ENCODE data around the gene ADCY2. TPM values are rescaled to one million over a fixed set of nuclear protein-coding genes. Genes with fewer than 3 reads are reported as not detected.

ADCY2 gene
- total RNA-seq, 1 donor from 2014 or later, result 18.4 TPM

DNA sequence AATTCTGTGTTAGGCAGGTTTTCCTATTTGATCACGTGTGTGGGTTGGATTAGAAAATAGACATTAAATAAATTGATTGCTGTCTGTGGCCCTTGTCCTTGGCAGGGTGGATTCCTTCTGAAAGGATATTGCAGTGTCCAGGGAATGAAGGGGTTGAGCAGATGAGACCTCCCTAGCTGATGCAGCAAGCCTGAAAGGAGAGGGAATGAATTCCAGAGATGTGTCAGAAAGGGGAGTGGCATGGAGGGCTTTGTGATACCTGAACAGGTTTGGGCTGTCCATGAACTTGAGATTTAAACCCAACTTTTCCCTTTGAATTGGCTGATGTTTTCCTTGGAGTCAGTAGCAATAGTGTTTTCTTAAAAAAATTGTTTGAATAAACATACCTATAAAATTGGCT lies 66.8 kb downstream of the ADCY2 start:
- no peak for TF ChIP-seq POLR2A (IDR thresholded peaks at IDR 0.05)
- no peak for TF ChIP-seq POLR2AphosphoS5 (IDR thresholded peaks at IDR 0.05; ENCODE audit: insufficient read depth in 1 of 2, low read depth in 1 of 2)
- TF ChIP-seq, protein P1, sequence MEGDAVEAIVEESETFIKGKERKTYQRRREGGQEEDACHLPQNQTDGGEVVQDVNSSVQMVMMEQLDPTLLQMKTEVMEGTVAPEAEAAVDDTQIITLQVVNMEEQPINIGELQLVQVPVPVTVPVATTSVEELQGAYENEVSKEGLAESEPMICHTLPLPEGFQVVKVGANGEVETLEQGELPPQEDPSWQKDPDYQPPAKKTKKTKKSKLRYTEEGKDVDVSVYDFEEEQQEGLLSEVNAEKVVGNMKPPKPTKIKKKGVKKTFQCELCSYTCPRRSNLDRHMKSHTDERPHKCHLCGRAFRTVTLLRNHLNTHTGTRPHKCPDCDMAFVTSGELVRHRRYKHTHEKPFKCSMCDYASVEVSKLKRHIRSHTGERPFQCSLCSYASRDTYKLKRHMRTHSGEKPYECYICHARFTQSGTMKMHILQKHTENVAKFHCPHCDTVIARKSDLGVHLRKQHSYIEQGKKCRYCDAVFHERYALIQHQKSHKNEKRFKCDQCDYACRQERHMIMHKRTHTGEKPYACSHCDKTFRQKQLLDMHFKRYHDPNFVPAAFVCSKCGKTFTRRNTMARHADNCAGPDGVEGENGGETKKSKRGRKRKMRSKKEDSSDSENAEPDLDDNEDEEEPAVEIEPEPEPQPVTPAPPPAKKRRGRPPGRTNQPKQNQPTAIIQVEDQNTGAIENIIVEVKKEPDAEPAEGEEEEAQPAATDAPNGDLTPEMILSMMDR (IDR thresholded peaks at IDR 0.05), result no peak
- Histone ChIP-seq H3K27me3 (no peaks in the 10 kb centered on the region), H3K27ac (no peak overlapping the region), H3K4me3 (no peak overlapping the region), H3K36me3 (no peaks in the 10 kb centered on the region), H3K9me3 (no peaks in the 10 kb centered on the region), H3K4me1 (no peaks in the 10 kb centered on the region)
- DNase-seq (ENCODE audit: extremely low spot score in 2 of 2), result no peak
- intact Hi-C loops (cut with DNase I), result no loop called here

DNA sequence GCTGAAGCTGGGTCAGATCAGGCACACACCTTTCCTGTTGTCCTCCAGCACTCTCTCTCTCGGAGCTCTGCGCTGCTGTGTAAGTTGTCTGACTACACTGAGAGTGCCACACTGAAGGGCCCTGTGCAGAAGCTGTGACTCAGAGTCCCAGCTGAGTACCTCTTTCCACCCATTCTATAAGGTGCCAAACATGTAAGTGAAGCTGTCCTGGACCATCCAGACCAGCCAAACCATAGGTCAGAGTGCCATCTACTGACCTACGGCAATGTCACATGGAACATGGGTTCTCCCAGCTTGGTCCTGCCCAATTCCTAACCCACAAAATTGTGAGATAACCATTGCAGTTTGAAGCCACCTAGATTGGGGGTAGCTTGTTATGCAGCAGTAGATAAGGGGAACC lies 68.2 kb downstream of the ADCY2 start:
- Histone ChIP-seq H3K4me3 (no peak overlapping the region), H3K27ac (no peak overlapping the region), H3K36me3 (no peaks in the 10 kb centered on the region), H3K9me3 (no peaks in the 10 kb centered on the region), H3K27me3 (no peaks in the 10 kb centered on the region), H3K4me1 (no peaks in the 10 kb centered on the region)
- no peak for DNase-seq (ENCODE audit: extremely low spot score in 2 of 2)
- intact Hi-C loops (cut with DNase I), result no loop called here
- TF ChIP-seq POLR2A (IDR thresholded peaks at IDR 0.05) (no peak), POLR2AphosphoS5 (IDR thresholded peaks at IDR 0.05; ENCODE audit: insufficient read depth in 1 of 2, low read depth in 1 of 2) (no peak)
- TF ChIP-seq, protein P1 (IDR thresholded peaks at IDR 0.05), result no peak

DNA sequence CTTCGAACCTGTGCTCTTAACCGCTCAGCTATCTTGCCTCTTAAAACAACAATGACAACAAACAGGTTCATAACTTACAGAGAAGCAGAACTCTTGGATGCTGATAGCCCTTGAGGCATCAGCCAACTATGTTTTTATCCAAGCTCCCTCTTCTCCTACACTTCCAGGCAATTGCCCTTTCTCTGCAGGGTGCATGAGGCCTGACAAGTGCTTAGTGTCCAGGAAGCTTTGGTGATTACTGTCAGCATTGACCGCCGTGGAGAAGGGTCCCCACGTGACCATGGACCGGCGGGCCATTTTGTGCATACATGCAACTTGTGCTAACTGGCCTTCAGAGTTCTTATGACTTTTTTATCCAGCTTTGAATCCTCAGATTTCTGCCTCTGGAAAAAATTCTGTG lies 71.2 kb downstream of the ADCY2 start:
- no peaks in the 10 kb centered on the region for H3K9me3 ChIP-seq
- H3K36me3 ChIP-seq, result no peaks in the 10 kb centered on the region
- intact Hi-C loops (cut with DNase I), result no loop called here
- no peaks in the 10 kb centered on the region for H3K27me3 ChIP-seq
- no peak overlapping the region for H3K4me3 ChIP-seq
- H3K4me1 ChIP-seq, result no peaks in the 10 kb centered on the region
- H3K27ac ChIP-seq, result no peak overlapping the region
- TF ChIP-seq POLR2A (IDR thresholded peaks at IDR 0.05) (no peak), POLR2AphosphoS5 (IDR thresholded peaks at IDR 0.05; ENCODE audit: insufficient read depth in 1 of 2, low read depth in 1 of 2) (no peak)
- TF ChIP-seq, protein P1 (IDR thresholded peaks at IDR 0.05), result no peak
- no peak for DNase-seq (ENCODE audit: extremely low spot score in 2 of 2)

DNA sequence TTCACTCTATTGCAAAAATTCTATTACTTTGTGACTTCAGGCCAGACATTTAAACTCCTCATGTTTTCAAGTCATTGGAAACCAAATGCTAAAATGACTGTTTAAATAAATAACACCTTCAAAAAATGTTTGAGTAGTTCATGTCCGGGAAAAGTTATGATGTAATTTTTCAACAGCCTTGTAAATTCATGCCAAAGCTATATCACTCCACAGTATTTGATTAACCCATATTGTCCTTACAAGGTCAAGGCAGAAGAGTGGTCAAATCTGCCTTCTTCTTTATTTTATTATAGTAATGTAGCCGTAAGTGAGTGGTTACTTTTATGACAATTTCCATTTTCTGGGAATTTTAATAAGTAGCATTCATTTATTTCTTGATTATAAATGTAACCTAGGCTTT lies 72.8 kb downstream of the ADCY2 start:
- H3K27ac ChIP-seq, result no peak overlapping the region
- no peak overlapping the region for H3K4me3 ChIP-seq
- no peaks in the 10 kb centered on the region for H3K4me1 ChIP-seq
- no peak for TF ChIP-seq POLR2AphosphoS5 (IDR thresholded peaks at IDR 0.05; ENCODE audit: insufficient read depth in 1 of 2, low read depth in 1 of 2)
- TF ChIP-seq POLR2A (IDR thresholded peaks at IDR 0.05), result no peak
- TF ChIP-seq, protein P1 (IDR thresholded peaks at IDR 0.05), result no peak
- H3K27me3 ChIP-seq, result no peaks in the 10 kb centered on the region
- H3K36me3 ChIP-seq, result no peaks in the 10 kb centered on the region
- DNase-seq (ENCODE audit: extremely low spot score in 2 of 2), result no peak
- no peaks in the 10 kb centered on the region for H3K9me3 ChIP-seq
- intact Hi-C loops (cut with DNase I), result no loop called here

DNA sequence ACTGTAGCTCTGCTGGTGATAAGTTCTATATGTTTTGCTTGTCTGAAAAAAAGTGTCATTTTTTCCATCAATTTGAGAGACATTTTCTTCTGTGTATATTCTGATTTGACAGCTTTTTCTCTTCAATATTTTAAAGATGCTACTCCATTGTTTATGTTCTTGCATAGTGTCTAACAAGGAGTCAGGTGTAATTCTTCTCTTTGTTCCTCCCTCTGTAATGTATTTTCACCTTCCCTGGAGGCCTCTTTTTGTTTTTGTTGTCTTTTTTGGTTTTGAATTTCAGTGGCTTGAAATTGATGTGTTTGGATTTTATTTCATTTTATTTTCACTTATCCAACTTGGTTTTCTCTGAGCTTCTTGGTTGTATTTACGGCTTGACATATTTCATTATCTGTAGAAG lies 75.8 kb downstream of the ADCY2 start:
- H3K4me1 ChIP-seq, result no peaks in the 10 kb centered on the region
- no peak overlapping the region for H3K4me3 ChIP-seq
- no peak overlapping the region for H3K27ac ChIP-seq
- no peaks in the 10 kb centered on the region for H3K36me3 ChIP-seq
- no peaks in the 10 kb centered on the region for H3K27me3 ChIP-seq
- DNase-seq (ENCODE audit: extremely low spot score in 2 of 2), result no peak
- H3K9me3 ChIP-seq, result no peaks in the 10 kb centered on the region
- intact Hi-C loops (cut with DNase I), result no loop called here
- TF ChIP-seq POLR2AphosphoS5 (IDR thresholded peaks at IDR 0.05; ENCODE audit: insufficient read depth in 1 of 2, low read depth in 1 of 2) (no peak), POLR2A (IDR thresholded peaks at IDR 0.05) (no peak)
- TF ChIP-seq, protein P1 (IDR thresholded peaks at IDR 0.05), result no peak
